CD4-positive, alpha-beta T cell (primary cell): ENCODE data around the gene FNBP1. TPM values are rescaled to one million over a fixed set of nuclear protein-coding genes. Genes with fewer than 3 reads are reported as not detected.
A peak's percentile ranks its signal among the peaks of the same experiment; 100 is the strongest.
"Not testable (repeated sequence)": the region's sequence is repeated elsewhere in the genome, so short reads cannot be mapped to it uniquely, and the experiment has no call there.

Experiments used
- ATAC-seq: fragments of 200-7000 bp; cut with Tn5 transposase; one replicate; pipeline ENCODE4 v1.10.0; 2022; ENCODE audit warnings: mild to moderate bottlenecking; ENCODE audit not compliant: poor library complexity
- CTCF ChIA-PET: fragments of 350-600 bp; sonication (Branson Sonifier 250); formaldehyde crosslinking; loops from one replicate; lab custom pipeline; 2021; ENCODE audit warnings: antibody characterized with exemption, inconsistent platforms; lab: Charles Lee
- POLR2A ChIA-PET: fragments of 350-600 bp; sonication (Branson Sonifier 250); formaldehyde crosslinking; loops from one replicate; lab custom pipeline; 2021; ENCODE audit warnings: antibody characterized with exemption, inconsistent platforms; lab: Charles Lee
- DNase-seq, 14 experiments: peaks; one replicate each; pipeline ENCODE4 v3.0.0-alpha.2; 2013 to 2020; ENCODE audit warnings: mixed read lengths in 2 of 14
- H3K27ac ChIP-seq, 2 donors: one replicate each; pipeline versions ENCODE4 v1.5.1 to v1.7.0; 2013; ENCODE audit warnings: low read length in 2 of 2, low read depth in 1 of 2, mild to moderate bottlenecking in 1 of 2
- H3K27me3 ChIP-seq, 2 experiments: 1 replicate in 1 of 2; 2 replicates in 1 of 2; pipeline versions ENCODE4 v1.6.1 to v1.7.0; 2013; ENCODE audit warnings: low read length in 2 of 2, control low read depth in 1 of 2, mild to moderate bottlenecking in 1 of 2, moderate library complexity in 1 of 2; ENCODE audit not compliant: insufficient read depth in 2 of 2, control insufficient read depth in 1 of 2
- H3K36me3 ChIP-seq: one replicate; pipeline ENCODE4 v1.6.1; 2013; ENCODE audit warnings: low read length, control low read depth; ENCODE audit not compliant: insufficient read depth
- H3K4me1 ChIP-seq: one replicate; pipeline ENCODE4 v1.6.1; 2013; ENCODE audit warnings: low read length, control low read depth; ENCODE audit not compliant: insufficient read depth
- H3K4me3 ChIP-seq: one replicate; pipeline ENCODE4 v1.5.1; 2013; ENCODE audit warnings: mild to moderate bottlenecking, low read length, moderate library complexity
- H3K9me3 ChIP-seq, 2 experiments: 1 replicate in 1 of 2; 2 replicates in 1 of 2; pipeline versions ENCODE4 v1.6.1 to v1.7.0; 2013; ENCODE audit warnings: low read length in 2 of 2, mild to moderate bottlenecking in 2 of 2, control low read depth in 1 of 2, moderate library complexity in 1 of 2; ENCODE audit not compliant: control insufficient read depth in 1 of 2, insufficient read depth in 1 of 2
- H3K27ac Mint-ChIP-seq: one replicate; pipeline ENCODE4 v1.8.0; 2020; ENCODE audit warnings: mixed read lengths
- H3K27me3 Mint-ChIP-seq: one replicate; pipeline ENCODE4 v1.8.0; 2021; ENCODE audit warnings: mixed read lengths
- H3K36me3 Mint-ChIP-seq: one replicate; pipeline ENCODE4 v1.8.0; 2021; ENCODE audit warnings: low read depth, mixed read lengths
- H3K4me1 Mint-ChIP-seq: one replicate; pipeline ENCODE4 v1.8.0; 2021; ENCODE audit warnings: low read depth, mixed read lengths
- H3K4me3 Mint-ChIP-seq: one replicate; pipeline ENCODE4 v1.8.0; 2020; ENCODE audit warnings: mild to moderate bottlenecking, mixed read lengths
- H3K9me3 Mint-ChIP-seq: one replicate; pipeline ENCODE4 v1.8.0; 2020; ENCODE audit warnings: mixed read lengths
- intact Hi-C, 2 experiments: fragments of 100-400 bp; cut with DNase I in 1 of 2; cut with micrococcal nuclease in 1 of 2; formaldehyde crosslinking; loops; one replicate each; pipeline versions ENCODE4 v1.15.1 to v1.9.0; 2023 to 2025; cut with DNase I, micrococcal nuclease
- total RNA-seq, 174 experiments: library from RNA in 2 of 174; stranded (reverse) in 2 of 174; gene quantifications; one replicate each; pipeline ENCODE4 v1.2.3 and lab custom pipeline; 2021 to 2026
- TF ChIP-seq, protein P1 (sequence below): fragments of 200-600 bp; IDR thresholded peaks from one replicate; pipeline ENCODE4 v1.8.0; 2022; ENCODE audit warnings: antibody characterized with exemption, mild to moderate bottlenecking

Gene FNBP1
- total RNA-seq, 2 experiments from 2014 or later, result 166 to 181 TPM

- TF ChIP-seq, protein P1, sequence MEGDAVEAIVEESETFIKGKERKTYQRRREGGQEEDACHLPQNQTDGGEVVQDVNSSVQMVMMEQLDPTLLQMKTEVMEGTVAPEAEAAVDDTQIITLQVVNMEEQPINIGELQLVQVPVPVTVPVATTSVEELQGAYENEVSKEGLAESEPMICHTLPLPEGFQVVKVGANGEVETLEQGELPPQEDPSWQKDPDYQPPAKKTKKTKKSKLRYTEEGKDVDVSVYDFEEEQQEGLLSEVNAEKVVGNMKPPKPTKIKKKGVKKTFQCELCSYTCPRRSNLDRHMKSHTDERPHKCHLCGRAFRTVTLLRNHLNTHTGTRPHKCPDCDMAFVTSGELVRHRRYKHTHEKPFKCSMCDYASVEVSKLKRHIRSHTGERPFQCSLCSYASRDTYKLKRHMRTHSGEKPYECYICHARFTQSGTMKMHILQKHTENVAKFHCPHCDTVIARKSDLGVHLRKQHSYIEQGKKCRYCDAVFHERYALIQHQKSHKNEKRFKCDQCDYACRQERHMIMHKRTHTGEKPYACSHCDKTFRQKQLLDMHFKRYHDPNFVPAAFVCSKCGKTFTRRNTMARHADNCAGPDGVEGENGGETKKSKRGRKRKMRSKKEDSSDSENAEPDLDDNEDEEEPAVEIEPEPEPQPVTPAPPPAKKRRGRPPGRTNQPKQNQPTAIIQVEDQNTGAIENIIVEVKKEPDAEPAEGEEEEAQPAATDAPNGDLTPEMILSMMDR, result no peak
- DNase-seq (peak in 1 of 14 experiments; percentile 55), ATAC-seq (no peak)
- Mint-ChIP-seq H3K9me3 (no peaks in the 10 kb centered on the region), H3K4me1 (peaks cover 76% of the 10 kb centered on the region), H3K36me3 (peaks cover 63% of the 10 kb centered on the region), H3K27ac (peak overlapping the region; percentile 80), H3K27me3 (no peaks in the 10 kb centered on the region), H3K4me3 (peak overlapping the region; percentile 32)
- CTCF ChIA-PET, result interaction anchor here (0.5 to 6.0 kb wide), 4 partner anchors 34 to 270 kb away, joined by 3 to 27 read pairs (median 4); no protein-coding TSS in a partner anchor
- intact Hi-C loops, result loop anchor here in 1 of 2 experiments (5.0 kb wide), 1 partner anchor 36 kb away; no protein-coding TSS in a partner anchor
- POLR2A ChIA-PET, result interaction anchor here (1.2 to 2.7 kb wide), 7 partner anchors 12 to 109 kb away, joined by 3 to 12 read pairs (median 8); partner anchors contain the start of gene FNBP1
- Histone ChIP-seq H3K4me3 (no peak overlapping the region), H3K9me3 (no peaks in the 10 kb centered on the region), H3K4me1 (peaks cover 74% of the 10 kb centered on the region), H3K27me3 (no peaks in the 10 kb centered on the region), H3K36me3 (peaks cover 19% of the 10 kb centered on the region), H3K27ac (peak overlapping the region; percentile 64 to 68)
These were observed 46.7 kb downstream of the FNBP1 start for GRCh38 chr9:129996161-129996830.

DNA sequence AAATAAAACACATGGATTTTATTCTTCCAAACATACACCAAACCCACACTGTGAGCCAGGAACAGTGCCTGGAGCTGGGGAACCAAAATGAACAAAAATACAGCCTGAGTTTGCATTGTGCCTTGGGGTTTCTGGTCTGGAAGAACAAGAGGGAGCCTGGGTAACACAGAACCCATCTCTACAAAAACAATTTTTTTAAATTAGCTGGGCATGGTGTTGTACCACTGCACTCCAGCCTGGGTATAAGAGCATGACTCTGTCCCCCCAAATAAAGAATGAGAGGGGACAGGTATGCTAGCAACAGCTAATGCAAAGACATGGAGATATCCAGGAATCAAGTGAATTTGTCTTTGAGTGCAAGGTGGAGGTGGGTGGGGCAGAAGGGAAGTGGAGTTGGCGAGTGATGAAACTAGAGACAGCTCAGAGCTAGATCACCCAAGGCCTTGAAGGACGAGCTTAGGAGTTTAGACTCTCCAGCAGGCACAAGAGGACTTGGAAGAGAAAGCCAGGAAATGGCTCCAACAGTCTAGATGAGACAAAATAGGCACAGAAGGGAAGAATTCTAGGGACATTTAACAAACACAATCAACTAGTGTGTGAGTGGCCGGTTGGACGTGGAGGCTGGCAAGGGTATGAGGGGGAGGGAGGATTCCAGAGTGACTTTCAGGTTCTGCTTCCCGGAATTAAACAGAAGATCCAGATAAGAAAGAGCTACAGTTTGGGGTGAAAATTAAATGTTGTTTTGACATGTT, 47.4 kb downstream of the FNBP1 start:
- H3K27me3 ChIP-seq, result no peaks in the 10 kb centered on the region
- H3K36me3 Mint-ChIP-seq, result peaks cover 63% of the 10 kb centered on the region
- H3K4me1 ChIP-seq, result peaks cover 74% of the 10 kb centered on the region
- no peaks in the 10 kb centered on the region for H3K27me3 Mint-ChIP-seq
- intact Hi-C loops, result loop anchor here in 1 of 2 experiments (5.0 kb wide), 1 partner anchor 37 kb away; no protein-coding TSS in a partner anchor
- H3K27ac Mint-ChIP-seq, result peak overlapping the region; percentile 80
- peaks cover 76% of the 10 kb centered on the region for H3K4me1 Mint-ChIP-seq
- H3K36me3 ChIP-seq, result peaks cover 21% of the 10 kb centered on the region
- ChIA-PET CTCF (interaction anchor here (0.9 to 6.0 kb wide), 5 partner anchors 21 to 151 kb away, joined by 3 to 27 read pairs (median 4); no protein-coding TSS in a partner anchor), POLR2A (interaction anchor here (0.6 to 2.7 kb wide), 9 partner anchors 13 to 132 kb away, joined by 3 to 12 read pairs (median 7); partner anchors contain the start of gene FNBP1)
- H3K9me3 Mint-ChIP-seq, result no peaks in the 10 kb centered on the region
- no peaks in the 10 kb centered on the region for H3K9me3 ChIP-seq
- peak overlapping the region; percentile 64 to 68 for H3K27ac ChIP-seq
- no peak overlapping the region for H3K4me3 ChIP-seq
- TF ChIP-seq, protein P1, result no peak
- ATAC-seq (peak; percentile 39), DNase-seq (peak in 4 of 14 experiments; percentile 40 to 63 (median 56))
- peak overlapping the region; percentile 32 for H3K4me3 Mint-ChIP-seq

- DNase-seq, result no peak
- Mint-ChIP-seq H3K27ac (peak overlapping the region; percentile 80), H3K27me3 (no peaks in the 10 kb centered on the region), H3K9me3 (no peaks in the 10 kb centered on the region), H3K4me3 (peak overlapping the region; percentile 32), H3K36me3 (peaks cover 61% of the 10 kb centered on the region), H3K4me1 (peaks cover 75% of the 10 kb centered on the region)
- CTCF ChIA-PET, result interaction anchor here (0.9 to 6.0 kb wide), 5 partner anchors 13 to 109 kb away, joined by 3 to 27 read pairs (median 4); no protein-coding TSS in a partner anchor
- intact Hi-C loops, result loop anchor here in 1 of 2 experiments (5.0 kb wide), 1 partner anchor 37 kb away; no protein-coding TSS in a partner anchor
- POLR2A ChIA-PET, result interaction anchor here (0.6 to 2.7 kb wide), 7 partner anchors 13 to 108 kb away, joined by 3 to 12 read pairs (median 8); partner anchors contain the start of gene FNBP1
- H3K36me3 ChIP-seq, result peaks cover 21% of the 10 kb centered on the region
- peak overlapping the region; percentile 64 to 68 for H3K27ac ChIP-seq
- TF ChIP-seq, protein P1, result no peak
- no peak overlapping the region for H3K4me3 ChIP-seq
- ATAC-seq, result no peak
- H3K9me3 ChIP-seq, result no peaks in the 10 kb centered on the region
- H3K4me1 ChIP-seq, result peaks cover 74% of the 10 kb centered on the region
- no peaks in the 10 kb centered on the region for H3K27me3 ChIP-seq
These were observed 48.1 kb downstream of the FNBP1 start for GRCh38 chr9:129994882-129995281.

DNA sequence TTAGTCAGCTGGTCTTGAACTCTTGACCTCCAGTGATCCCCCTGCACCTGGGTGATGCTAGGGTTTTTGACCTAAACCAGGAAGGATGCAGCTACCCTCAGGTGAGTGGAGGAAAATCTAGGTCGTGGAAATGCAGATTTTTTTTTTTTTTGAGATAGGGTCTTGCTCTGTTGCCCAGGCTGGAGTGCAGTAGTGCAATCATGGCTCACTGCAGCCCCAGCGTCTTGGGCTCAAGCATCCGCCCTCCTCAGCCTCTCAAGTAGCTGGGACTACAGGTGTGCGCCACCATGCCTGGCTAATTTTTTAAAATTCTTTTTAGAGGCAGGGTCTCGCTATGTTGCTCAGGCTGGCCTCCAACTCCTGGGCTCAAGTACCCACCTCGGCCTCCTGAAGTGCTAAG, 51.9 kb downstream of the FNBP1 start:
- Histone ChIP-seq H3K36me3 (peaks cover 31% of the 10 kb centered on the region), H3K4me1 (peaks cover 74% of the 10 kb centered on the region), H3K27ac (peak overlapping the region; percentile 84 to 86)
- intact Hi-C loops, result loop anchor here in 1 of 2 experiments (2.0 kb wide), 1 partner anchor 16 kb away; no protein-coding TSS in a partner anchor
- not testable (repeated sequence) for H3K9me3 Mint-ChIP-seq, H3K27me3 Mint-ChIP-seq, H3K27me3 ChIP-seq, H3K4me3 Mint-ChIP-seq, DNase-seq, H3K4me3 ChIP-seq, ATAC-seq, H3K9me3 ChIP-seq
- Mint-ChIP-seq H3K36me3 (peaks cover 61% of the 10 kb centered on the region), H3K27ac (peak overlapping the region; percentile 93), H3K4me1 (peaks cover 69% of the 10 kb centered on the region)
- CTCF ChIA-PET, result interaction anchor here (0.8 to 1.3 kb wide), 2 partner anchors 40 to 47 kb away, joined by 3 to 4 read pairs; no protein-coding TSS in a partner anchor
- POLR2A ChIA-PET, result interaction anchor here (0.6 to 2.1 kb wide), 9 partner anchors 10 to 253 kb away, joined by 3 to 8 read pairs (median 4); no protein-coding TSS in a partner anchor
